Suprapubic skin (tissue), 4 donors: Measurements from ENCODE around the gene IFT20. TPM values are rescaled to one million over a fixed set of nuclear protein-coding genes. Genes with fewer than 3 reads are reported as not detected.
"Not testable (repeated sequence)": the region's sequence is repeated elsewhere in the genome, so short reads cannot be mapped to it uniquely, and the experiment has no call there.

Source experiments
- DNase-seq, 2 donors: peaks; one replicate each; pipeline ENCODE4 v3.0.0-alpha.2; 2019; ENCODE audit warnings: low spot score in 2 of 2
- H3K27ac ChIP-seq: fragments of 200-600 bp; sonication (generic); one replicate; pipeline ENCODE4 v1.5.1; 2019
- H3K27me3 ChIP-seq: fragments of 200-600 bp; sonication (generic); one replicate; pipeline ENCODE4 v1.5.1; 2019
- H3K36me3 ChIP-seq: fragments of 200-600 bp; sonication (generic); one replicate; pipeline ENCODE4 v1.5.1; 2019
- H3K4me1 ChIP-seq: fragments of 200-600 bp; sonication (generic); one replicate; pipeline ENCODE4 v1.5.1; 2019
- H3K4me3 ChIP-seq: fragments of 200-600 bp; sonication (generic); one replicate; pipeline ENCODE4 v1.5.1; 2019; ENCODE audit warnings: mild to moderate bottlenecking
- H3K9me3 ChIP-seq: fragments of 200-600 bp; sonication (generic); one replicate; pipeline ENCODE4 v1.5.1; 2019
- CTCF ChIP-seq, 2 donors: fragments of 200-600 bp in 1 of 2; fragments of 450-650 bp in 1 of 2; sonication (generic) in 1 of 2; IDR thresholded peaks; one replicate each; pipeline ENCODE4 v1.5.1; 2016 to 2019; ENCODE audit warnings: antibody characterized with exemption in 2 of 2, mild to moderate bottlenecking in 1 of 2, moderate library complexity in 1 of 2
- EP300 ChIP-seq: sonication (generic); formaldehyde crosslinking; IDR thresholded peaks from one replicate; pipeline ENCODE4 v1.6.1; 2017; ENCODE audit warnings: antibody characterized with exemption
- POLR2A ChIP-seq, 2 donors: fragments of 450-650 bp; IDR thresholded peaks; one replicate each; pipeline ENCODE4 v1.6.1; 2017; ENCODE audit warnings: antibody characterized with exemption in 2 of 2, mild to moderate bottlenecking in 2 of 2, moderate library complexity in 2 of 2
- POLR2AphosphoS5 ChIP-seq, 3 donors: sonication (generic); formaldehyde crosslinking; IDR thresholded peaks; one replicate each; pipeline ENCODE4 v1.6.1; 2017; ENCODE audit warnings: antibody characterized with exemption in 3 of 3
- WGBS: methylation state at CpG from one replicate; pipeline ENCODE4 v1.1.5; 2018; 5-methylcytosine and 5-hydroxymethylcytosine counted together
- total RNA-seq, 4 donors: library from RNA; depleted of rRNA; stranded (reverse); fragments of >200 nt; gene quantifications; one replicate each; pipeline ENCODE4 v1.1.0, GENCODE V29; 2016

IFT20 gene
- total RNA-seq, 4 donors from 2014 or later, result 31.5 to 52.1 (median 32.9) TPM

DNA sequence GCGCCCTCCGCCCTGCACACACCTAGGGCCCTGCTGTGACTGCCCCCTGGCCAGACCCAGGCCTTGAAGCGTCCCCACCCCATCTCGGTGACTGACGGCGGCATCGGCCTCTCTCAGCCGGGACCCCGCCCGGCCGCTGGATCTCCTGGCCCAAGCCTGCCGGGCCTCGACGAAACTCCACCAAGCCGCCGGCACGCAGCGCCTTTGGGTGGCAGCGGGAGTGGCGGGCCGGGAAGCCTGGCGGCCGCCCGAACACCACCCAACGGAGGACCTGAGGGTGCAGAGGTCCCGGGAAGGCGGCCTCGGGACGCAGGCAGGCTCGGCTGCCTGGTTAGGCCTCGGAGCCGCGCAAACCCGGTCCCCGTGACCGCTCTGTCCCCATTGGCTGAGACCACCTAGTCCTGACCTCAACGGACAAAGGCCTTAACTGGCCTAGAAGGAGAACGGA lies 28.3 kb downstream of the IFT20 start:
- Histone ChIP-seq H3K4me1 (no peaks in the 10 kb centered on the region), H3K27me3 (peaks cover 13% of the 10 kb centered on the region), H3K36me3 (no peaks in the 10 kb centered on the region), H3K27ac (no peak overlapping the region), H3K4me3 (no peak overlapping the region), H3K9me3 (no peaks in the 10 kb centered on the region)
- no peak for DNase-seq
- TF ChIP-seq EP300 (no peak), CTCF (IDR thresholded peaks at IDR 0.05) (no peak), POLR2A (IDR thresholded peaks at IDR 0.05) (no peak), POLR2AphosphoS5 (IDR thresholded peaks at IDR 0.05) (no peak)
- WGBS, result 32% methylated on average over 20 of the region's 38 CpGs

DNA sequence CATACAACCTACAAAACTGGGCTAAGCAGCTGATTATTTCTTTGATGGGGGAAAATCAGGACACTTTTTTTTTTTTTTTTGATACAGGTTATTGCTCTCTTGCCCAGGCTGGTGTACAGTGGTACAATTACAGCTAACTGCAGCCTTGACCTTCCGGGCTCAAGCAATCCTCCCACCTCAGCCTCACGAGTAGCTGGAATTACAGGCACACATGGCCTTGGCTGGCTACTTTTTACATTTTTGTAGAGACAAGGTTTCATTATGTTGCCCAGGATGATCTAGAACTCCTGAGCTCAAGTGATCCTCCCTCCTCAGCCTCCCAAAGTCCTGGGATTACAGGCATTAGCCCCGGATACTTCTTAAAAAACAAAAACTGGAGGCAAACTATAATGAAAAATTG lies 36.8 kb downstream of the IFT20 start:
- H3K27ac ChIP-seq, result no peak overlapping the region
- 89% methylated on average over 3 of the region's 3 CpGs for WGBS
- no peaks in the 10 kb centered on the region for H3K36me3 ChIP-seq
- H3K4me1 ChIP-seq, result no peaks in the 10 kb centered on the region
- H3K4me3 ChIP-seq, result no peak overlapping the region
- DNase-seq, result no peak
- no peak for TF ChIP-seq EP300
- TF ChIP-seq CTCF (IDR thresholded peaks at IDR 0.05), result no peak
- no peak for TF ChIP-seq POLR2A (IDR thresholded peaks at IDR 0.05)
- no peak for TF ChIP-seq POLR2AphosphoS5 (IDR thresholded peaks at IDR 0.05)
- no peaks in the 10 kb centered on the region for H3K9me3 ChIP-seq
- no peaks in the 10 kb centered on the region for H3K27me3 ChIP-seq

GRCh38 chr17:28295677-28296578 lies 39.3 kb downstream of the IFT20 start:
- Histone ChIP-seq H3K9me3 (no peaks in the 10 kb centered on the region), H3K36me3 (no peaks in the 10 kb centered on the region), H3K4me3 (no peak overlapping the region), H3K27me3 (no peaks in the 10 kb centered on the region), H3K27ac (no peak overlapping the region), H3K4me1 (no peaks in the 10 kb centered on the region)
- TF ChIP-seq POLR2AphosphoS5 (IDR thresholded peaks at IDR 0.05), result no peak
- TF ChIP-seq POLR2A (IDR thresholded peaks at IDR 0.05), result no peak
- TF ChIP-seq CTCF (IDR thresholded peaks at IDR 0.05), result no peak
- TF ChIP-seq EP300, result no peak
- 54% methylated on average over 3 of the region's 3 CpGs for WGBS
- DNase-seq, result no peak

DNA sequence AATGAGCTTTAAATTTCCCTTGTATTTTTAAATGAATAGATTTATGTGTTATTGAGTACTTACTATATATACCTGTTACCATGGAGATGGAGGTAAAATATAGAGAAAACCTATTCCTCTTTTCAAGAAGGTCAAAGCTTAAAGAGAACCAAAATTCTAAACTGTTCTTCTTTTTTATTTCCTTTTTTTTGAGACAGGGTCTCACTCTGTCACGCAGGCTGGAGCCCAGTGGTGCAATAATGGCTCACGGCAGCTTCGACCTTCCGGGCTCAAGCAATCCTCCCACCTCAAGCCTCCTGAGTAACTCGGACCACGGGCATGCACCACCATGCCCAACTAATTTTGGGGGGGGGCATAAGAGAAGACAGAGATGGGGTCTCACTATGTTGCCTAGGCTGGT lies 41.3 kb downstream of the IFT20 start:
- no peak for TF ChIP-seq CTCF (IDR thresholded peaks at IDR 0.05)
- no peak for TF ChIP-seq EP300
- no peak for TF ChIP-seq POLR2A (IDR thresholded peaks at IDR 0.05)
- TF ChIP-seq POLR2AphosphoS5 (IDR thresholded peaks at IDR 0.05), result no peak
- Histone ChIP-seq H3K27me3 (no peaks in the 10 kb centered on the region), H3K27ac (no peak overlapping the region), H3K9me3 (no peaks in the 10 kb centered on the region), H3K4me1 (no peaks in the 10 kb centered on the region), H3K36me3 (no peaks in the 10 kb centered on the region), H3K4me3 (no peak overlapping the region)
- WGBS, result 84% methylated on average over 6 of the region's 6 CpGs
- no peak for DNase-seq

DNA sequence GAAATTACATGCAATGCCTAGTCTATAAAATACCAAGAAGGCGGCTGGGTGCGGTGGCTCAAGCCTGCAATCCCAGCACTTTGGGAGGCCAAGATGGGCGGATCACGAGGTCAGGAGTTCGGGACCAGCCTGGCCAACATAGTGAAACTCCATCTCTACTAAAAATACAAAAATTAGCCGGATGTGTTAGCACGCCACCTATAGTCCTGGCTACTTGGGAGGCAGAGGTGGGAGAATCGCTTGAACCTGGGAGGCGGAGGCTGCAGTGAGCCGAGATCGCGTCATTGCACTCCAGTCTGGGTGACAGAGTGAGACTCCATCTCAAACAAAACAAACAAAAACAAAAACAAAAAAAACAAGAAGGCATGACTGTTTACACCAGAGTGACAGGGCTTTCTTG lies 42.4 kb downstream of the IFT20 start:
- whole genome bisulfite sequencing, result 86% methylated on average over 12 of the region's 12 CpGs
- not testable (repeated sequence) for H3K4me1 ChIP-seq, H3K27me3 ChIP-seq, H3K4me3 ChIP-seq, H3K36me3 ChIP-seq, H3K9me3 ChIP-seq, DNase-seq, H3K27ac ChIP-seq
